GM12872 (cell line): Measurements from ENCODE around the gene FUT7.

Source experiments
- TF ChIP-seq, protein P1 (sequence below): IDR thresholded peaks from 3 replicates; pipeline ENCODE4 v1.5.1; 2011; ENCODE audit warnings: low read depth, mild to moderate bottlenecking, low read length, moderate library complexity; ENCODE audit not compliant: insufficient read depth

Gene FUT7

GRCh38 chr9:136988872-136989271 lies 43.0 kb downstream of the FUT7 start:
- TF ChIP-seq, protein P1, sequence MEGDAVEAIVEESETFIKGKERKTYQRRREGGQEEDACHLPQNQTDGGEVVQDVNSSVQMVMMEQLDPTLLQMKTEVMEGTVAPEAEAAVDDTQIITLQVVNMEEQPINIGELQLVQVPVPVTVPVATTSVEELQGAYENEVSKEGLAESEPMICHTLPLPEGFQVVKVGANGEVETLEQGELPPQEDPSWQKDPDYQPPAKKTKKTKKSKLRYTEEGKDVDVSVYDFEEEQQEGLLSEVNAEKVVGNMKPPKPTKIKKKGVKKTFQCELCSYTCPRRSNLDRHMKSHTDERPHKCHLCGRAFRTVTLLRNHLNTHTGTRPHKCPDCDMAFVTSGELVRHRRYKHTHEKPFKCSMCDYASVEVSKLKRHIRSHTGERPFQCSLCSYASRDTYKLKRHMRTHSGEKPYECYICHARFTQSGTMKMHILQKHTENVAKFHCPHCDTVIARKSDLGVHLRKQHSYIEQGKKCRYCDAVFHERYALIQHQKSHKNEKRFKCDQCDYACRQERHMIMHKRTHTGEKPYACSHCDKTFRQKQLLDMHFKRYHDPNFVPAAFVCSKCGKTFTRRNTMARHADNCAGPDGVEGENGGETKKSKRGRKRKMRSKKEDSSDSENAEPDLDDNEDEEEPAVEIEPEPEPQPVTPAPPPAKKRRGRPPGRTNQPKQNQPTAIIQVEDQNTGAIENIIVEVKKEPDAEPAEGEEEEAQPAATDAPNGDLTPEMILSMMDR: no peak

- TF ChIP-seq, protein P1: no peak
Observed at GRCh38 chr9:136985853-136986252, 46.0 kb downstream of the FUT7 start.

DNA sequence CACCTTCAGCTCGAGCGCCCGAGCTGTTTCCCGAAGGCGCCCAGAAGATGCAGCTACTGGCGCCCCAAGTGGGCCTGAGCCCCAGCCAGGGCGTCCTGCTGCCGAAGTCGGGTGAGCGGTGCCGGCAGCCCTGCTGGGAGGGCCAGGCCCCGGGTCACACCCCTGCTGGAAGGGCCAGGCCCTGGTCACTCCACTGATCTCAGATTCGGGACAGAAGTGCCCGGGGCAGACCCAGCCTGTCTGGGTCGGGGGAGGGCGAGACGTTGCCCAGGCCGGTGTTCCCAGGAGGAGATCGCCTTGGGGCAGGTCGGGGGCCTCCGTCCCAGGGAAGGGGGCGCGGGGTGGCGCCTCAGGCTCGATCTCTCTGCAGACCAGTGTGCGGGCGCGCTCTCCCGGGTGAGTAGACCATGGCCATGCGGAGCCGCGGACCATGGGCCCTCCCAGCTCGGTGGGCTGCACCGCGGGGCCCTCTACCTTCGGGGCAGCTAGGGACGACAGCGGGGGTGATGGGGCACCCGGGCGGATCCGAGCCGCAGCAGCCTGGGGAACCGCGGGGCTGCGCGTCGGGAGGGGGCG lies 46.8 kb downstream of the FUT7 start:
- TF ChIP-seq, protein P1: no peak

DNA sequence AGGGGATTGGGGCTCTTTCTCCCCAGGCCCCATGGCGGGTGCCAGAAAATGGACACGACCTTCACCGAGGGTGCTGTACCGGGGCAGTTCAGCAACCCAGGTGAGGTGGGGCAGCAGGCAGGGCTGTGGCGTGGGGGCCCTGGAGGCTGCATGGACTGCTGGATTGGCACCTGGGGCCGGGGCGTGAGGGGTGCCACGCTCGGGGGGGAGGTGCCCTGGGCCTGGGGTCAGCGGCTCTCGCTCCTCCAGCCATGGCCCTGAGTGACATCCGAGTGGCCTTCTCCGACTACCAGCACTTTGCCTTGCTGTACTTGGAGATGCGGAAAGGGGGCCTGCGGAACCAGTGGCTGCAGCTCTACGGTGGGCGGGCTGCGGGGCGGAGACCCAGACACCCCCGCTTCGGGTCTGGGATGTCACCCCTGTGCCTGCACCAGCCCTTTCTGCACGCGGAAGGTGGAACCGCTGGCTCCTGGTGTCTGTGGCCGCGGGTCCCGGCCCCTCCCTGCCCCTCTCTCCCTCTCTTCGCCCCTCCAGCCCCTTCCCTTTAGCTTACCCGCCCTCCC lies 47.3 kb downstream of the FUT7 start:
- TF ChIP-seq, protein P1: no peak

- TF ChIP-seq, protein P1: no peak
Observed at GRCh38 chr9:136983656-136984314, 48.1 kb downstream of the FUT7 start.

DNA sequence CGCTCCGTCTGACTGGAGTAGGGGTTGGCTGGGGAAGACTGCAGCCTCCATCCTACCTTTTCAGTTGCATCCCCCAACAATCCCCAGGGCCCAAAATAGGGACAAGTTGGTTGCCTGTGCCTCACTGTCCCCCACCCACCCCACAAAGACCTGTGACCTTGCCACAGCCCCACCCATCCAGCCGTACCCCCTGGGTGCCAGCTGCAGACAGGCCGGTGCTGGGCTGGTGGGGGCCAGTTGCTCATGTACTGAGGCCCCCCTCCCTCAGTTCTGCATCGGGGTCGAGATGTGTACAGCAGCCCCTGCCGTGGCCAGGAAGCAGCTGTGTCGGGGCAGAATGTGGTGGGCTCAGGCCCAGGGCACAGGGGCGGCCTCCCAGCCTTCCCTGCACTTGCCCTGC lies 48.7 kb downstream of the FUT7 start:
- TF ChIP-seq, protein P1: no peak

- TF ChIP-seq, protein P1: no peak
Observed at GRCh38 chr9:136982232-136983051, 49.4 kb downstream of the FUT7 start, which contains the start of gene LCNL1. LCNL1 (plus strand) TSS chr9:136982993; CDS start chr9:136983587, 594 bp downstream.
